ENCODE measurements around the gene TAF11L8. TPM values are rescaled to one million over a fixed set of nuclear protein-coding genes. Genes with fewer than 3 reads are reported as not detected.
"Not testable (repeated sequence)": the region's sequence is repeated elsewhere in the genome, so short reads cannot be mapped to it uniquely, and the experiment has no call there.

TAF11L8 gene
- not detected in 3 replicates for total RNA-seq
- long read RNA-seq, result 0 reads

DNA sequence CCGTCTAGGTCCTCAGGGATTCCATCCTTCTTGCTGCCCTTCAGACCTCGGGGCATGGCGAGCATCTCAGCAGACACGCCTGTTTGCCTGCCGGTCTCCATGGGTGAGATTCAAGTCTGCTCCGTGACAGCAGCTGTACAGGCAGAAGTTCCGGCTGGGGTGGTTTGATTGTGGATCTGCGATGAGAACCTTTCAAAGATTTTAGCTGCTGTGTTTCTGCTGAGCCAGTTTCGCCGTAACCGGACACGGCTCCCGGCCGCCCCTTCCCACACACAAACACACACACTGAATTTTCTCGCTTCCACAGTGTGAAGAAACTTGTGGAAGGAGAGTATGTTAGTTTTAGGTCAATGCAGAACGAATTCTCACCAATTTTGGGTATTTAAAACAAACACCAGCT lies at the start of gene TAF11L8:
TSS of gene TAF11L8 (minus strand) at position 101 of the 400 bp plus-strand sequence.
- not testable (repeated sequence) for H3K9me3 Mint-ChIP-seq (ENCODE audit: low read depth); H3K4me3 Mint-ChIP-seq (ENCODE audit: unreplicated experiment)

DNA sequence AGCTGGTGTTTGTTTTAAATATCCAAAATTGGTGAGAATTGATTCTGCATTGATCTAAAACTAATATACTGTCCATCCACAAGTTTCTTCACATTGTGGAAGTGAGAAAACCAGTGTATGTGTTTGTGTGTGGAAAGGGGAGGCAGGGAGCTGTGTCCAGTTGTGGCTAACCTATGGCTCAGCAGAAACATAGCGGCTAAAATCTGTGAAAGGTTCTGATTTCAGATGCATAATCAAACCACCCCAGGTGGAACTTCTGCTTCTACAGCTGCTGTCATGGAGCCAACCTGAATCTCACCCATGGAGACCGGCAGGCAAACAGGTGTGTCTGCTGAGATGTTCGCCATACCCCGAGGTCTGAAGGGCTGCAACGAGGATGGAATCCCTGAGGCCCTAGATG lies 43.4 kb upstream of the TAF11L8 start, which contains the start of gene TAF11L14:
TSS of gene TAF11L14 (plus strand) at position 301 of the 400 bp plus-strand sequence.
- H3K27ac Mint-ChIP-seq (ENCODE audit: unreplicated experiment), result no peak within 1 kb of the TSS
- H3K9me3 Mint-ChIP-seq (ENCODE audit: low read depth), result no peaks in the 10 kb centered on the region
- DNase-seq (ENCODE audit: low spot score), result no peak
- TF ChIP-seq, protein P1, sequence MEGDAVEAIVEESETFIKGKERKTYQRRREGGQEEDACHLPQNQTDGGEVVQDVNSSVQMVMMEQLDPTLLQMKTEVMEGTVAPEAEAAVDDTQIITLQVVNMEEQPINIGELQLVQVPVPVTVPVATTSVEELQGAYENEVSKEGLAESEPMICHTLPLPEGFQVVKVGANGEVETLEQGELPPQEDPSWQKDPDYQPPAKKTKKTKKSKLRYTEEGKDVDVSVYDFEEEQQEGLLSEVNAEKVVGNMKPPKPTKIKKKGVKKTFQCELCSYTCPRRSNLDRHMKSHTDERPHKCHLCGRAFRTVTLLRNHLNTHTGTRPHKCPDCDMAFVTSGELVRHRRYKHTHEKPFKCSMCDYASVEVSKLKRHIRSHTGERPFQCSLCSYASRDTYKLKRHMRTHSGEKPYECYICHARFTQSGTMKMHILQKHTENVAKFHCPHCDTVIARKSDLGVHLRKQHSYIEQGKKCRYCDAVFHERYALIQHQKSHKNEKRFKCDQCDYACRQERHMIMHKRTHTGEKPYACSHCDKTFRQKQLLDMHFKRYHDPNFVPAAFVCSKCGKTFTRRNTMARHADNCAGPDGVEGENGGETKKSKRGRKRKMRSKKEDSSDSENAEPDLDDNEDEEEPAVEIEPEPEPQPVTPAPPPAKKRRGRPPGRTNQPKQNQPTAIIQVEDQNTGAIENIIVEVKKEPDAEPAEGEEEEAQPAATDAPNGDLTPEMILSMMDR (IDR thresholded peaks at IDR 0.05), result no peak
- H3K36me3 Mint-ChIP-seq (ENCODE audit: low read depth), result no peaks in the 10 kb centered on the region
- H3K4me1 Mint-ChIP-seq (ENCODE audit: low read depth), result no peaks in the 10 kb centered on the region
- H3K27me3 Mint-ChIP-seq (ENCODE audit: low read depth), result no peaks in the 10 kb centered on the region
- no peak within 1 kb of the TSS for H3K4me3 Mint-ChIP-seq (ENCODE audit: unreplicated experiment)

More for the DNA sequence above, at the start of gene TAF11L8:
- H3K4me1 Mint-ChIP-seq (ENCODE audit: low read depth); H3K36me3 Mint-ChIP-seq (ENCODE audit: low read depth); DNase-seq (ENCODE audit: low spot score); H3K27me3 Mint-ChIP-seq (ENCODE audit: low read depth); H3K27ac Mint-ChIP-seq (ENCODE audit: unreplicated experiment): not testable (repeated sequence)

DNA sequence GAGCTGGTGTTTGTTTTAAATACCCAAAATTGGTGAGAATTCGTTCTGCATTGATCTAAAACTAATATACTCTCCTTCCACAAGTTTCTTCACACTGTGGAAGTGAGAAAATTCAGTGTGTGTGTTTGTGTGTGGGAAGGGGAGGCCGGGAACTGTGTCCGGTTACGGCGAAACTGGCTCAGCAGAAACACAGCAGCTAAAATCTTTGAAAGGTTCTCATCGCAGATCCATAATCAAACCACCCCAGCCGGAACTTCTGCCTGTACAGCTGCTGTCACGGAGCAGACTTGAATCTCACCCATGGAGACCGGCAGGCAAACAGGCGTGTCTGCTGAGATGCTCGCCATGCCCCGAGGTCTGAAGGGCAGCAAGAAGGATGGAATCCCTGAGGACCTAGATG lies 41.0 kb upstream of the TAF11L8 start, which contains the start of gene TAF11L13:
TSS of gene TAF11L13 (plus strand) at position 301 of the 400 bp plus-strand sequence.
- DNase-seq (ENCODE audit: low spot score); H3K4me1 Mint-ChIP-seq (ENCODE audit: low read depth); H3K27ac Mint-ChIP-seq (ENCODE audit: unreplicated experiment); H3K27me3 Mint-ChIP-seq (ENCODE audit: low read depth); H3K9me3 Mint-ChIP-seq (ENCODE audit: low read depth); H3K36me3 Mint-ChIP-seq (ENCODE audit: low read depth); H3K4me3 Mint-ChIP-seq (ENCODE audit: unreplicated experiment): not testable (repeated sequence)

DNA sequence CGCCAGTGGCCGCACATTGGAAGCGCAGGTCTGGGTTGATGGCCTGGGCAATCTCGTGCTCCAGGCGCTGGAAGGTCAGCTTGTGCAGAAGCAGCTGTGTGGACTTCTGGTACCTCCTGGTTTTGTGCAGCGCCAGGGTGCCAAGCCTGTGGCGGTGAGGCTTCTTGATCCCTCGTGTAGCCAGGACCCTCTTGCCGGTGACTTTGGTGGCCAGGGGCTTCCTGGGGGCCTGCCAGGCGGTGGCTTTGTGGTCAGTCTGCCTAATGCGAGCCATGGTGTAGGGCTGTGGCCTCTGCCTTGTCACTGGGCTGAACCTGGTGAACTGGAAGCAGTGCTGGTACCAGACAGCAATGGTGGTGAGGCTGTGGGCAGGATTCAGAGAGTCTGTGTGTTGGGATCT lies 34.9 kb upstream of the TAF11L8 start:
- no peak for DNase-seq (ENCODE audit: low spot score)
- no peaks in the 10 kb centered on the region for H3K4me1 Mint-ChIP-seq (ENCODE audit: low read depth)
- H3K36me3 Mint-ChIP-seq (ENCODE audit: low read depth), result no peaks in the 10 kb centered on the region
- H3K9me3 Mint-ChIP-seq (ENCODE audit: low read depth), result no peaks in the 10 kb centered on the region
- TF ChIP-seq, protein P1 (IDR thresholded peaks at IDR 0.05), result no peak
- peaks cover 2% of the 10 kb centered on the region for H3K27me3 Mint-ChIP-seq (ENCODE audit: low read depth)
- no peak overlapping the region for H3K4me3 Mint-ChIP-seq (ENCODE audit: unreplicated experiment)
- no peak overlapping the region for H3K27ac Mint-ChIP-seq (ENCODE audit: unreplicated experiment)

DNA sequence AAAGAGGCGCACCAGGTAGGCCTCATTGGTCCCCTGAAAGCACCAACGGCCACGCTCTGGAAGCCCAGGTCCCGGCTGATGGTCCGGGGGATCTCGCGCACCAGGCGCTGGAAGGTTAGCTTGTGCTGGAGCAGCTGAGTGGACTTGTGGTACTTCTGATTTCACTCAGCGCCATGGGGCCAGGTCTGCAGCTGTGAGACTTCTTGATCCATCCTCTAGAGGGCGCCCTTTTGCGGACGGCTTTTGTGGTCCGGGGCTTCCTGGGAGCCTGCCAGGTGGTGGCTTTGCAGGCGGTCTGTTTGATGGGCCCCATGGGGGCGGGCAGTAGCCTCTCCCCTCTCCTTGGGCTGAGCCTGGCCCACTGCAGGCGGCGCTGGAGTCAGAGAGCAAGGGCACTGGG lies 29.9 kb upstream of the TAF11L8 start:
- Mint-ChIP-seq H3K27me3 (ENCODE audit: low read depth) (peaks cover 2% of the 10 kb centered on the region), H3K4me1 (ENCODE audit: low read depth) (no peaks in the 10 kb centered on the region)

DNA sequence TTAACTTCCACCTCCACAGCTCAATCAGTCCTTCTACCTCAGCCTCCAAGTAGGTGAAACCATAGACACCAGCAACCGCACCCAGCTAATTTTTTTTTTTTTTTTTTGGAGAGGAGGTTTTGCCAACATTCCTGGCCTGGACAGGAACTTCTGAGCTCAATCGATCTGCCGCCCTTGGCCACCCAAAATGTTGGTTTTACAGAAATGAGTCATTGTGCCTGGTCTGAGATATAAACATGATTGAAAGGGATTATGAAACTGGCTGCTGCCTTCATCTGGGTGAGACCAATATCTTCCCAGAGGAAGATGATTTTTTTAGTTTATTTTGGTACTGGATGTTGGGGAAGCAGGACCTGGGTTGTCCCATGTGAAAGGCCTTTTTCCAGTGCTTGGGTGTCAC lies 28.6 kb upstream of the TAF11L8 start:
- Mint-ChIP-seq H3K27me3 (ENCODE audit: low read depth) (peaks cover 2% of the 10 kb centered on the region), H3K9me3 (ENCODE audit: low read depth) (no peaks in the 10 kb centered on the region), H3K36me3 (ENCODE audit: low read depth) (no peaks in the 10 kb centered on the region), H3K4me3 (ENCODE audit: unreplicated experiment) (no peak overlapping the region), H3K4me1 (ENCODE audit: low read depth) (no peaks in the 10 kb centered on the region), H3K27ac (ENCODE audit: unreplicated experiment) (no peak overlapping the region)
- TF ChIP-seq, protein P1 (IDR thresholded peaks at IDR 0.05), result no peak
- no peak for DNase-seq (ENCODE audit: low spot score)

More for the DNA sequence above, 29.9 kb upstream of the TAF11L8 start:
- TF ChIP-seq, protein P1 (IDR thresholded peaks at IDR 0.05), result peak; percentile 51
- Mint-ChIP-seq H3K9me3 (ENCODE audit: low read depth) (no peaks in the 10 kb centered on the region), H3K27ac (ENCODE audit: unreplicated experiment) (no peak overlapping the region), H3K36me3 (ENCODE audit: low read depth) (no peaks in the 10 kb centered on the region), H3K4me3 (ENCODE audit: unreplicated experiment) (no peak overlapping the region)
- DNase-seq (ENCODE audit: low spot score), result no peak
